ENCODE results near the gene NCF4. TPM values are rescaled to one million over a fixed set of nuclear protein-coding genes. Genes with fewer than 3 reads are reported as not detected.

The NCF4 gene
- total RNA-seq, 1 donor from 2014 or later, result 15.6 TPM

DNA sequence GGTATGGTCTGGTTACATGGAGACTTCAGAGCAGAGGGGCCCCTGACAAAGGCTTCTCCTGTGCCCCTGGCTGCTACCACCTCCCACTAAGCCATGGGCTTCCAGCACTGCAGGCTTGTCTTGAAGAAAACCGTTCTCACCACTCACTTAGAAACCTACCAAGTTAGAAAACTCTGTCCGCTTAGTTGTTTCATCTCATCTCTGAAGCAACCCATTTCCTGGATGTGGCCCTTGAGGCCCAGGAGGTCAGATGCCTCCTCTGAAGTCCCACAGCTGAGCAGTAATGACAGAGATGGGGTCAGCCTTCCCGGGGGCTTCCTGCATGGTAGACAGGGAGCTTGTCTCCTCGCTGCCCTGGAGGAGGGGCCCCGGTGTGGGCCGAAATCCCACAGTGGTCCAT is 65.5 kb downstream of the NCF4 start:
- DNase-seq (ENCODE audit: low spot score), result no peak
- H3K27me3 Mint-ChIP-seq (ENCODE audit: insufficient read depth), result peaks cover 1% of the 10 kb centered on the region

GRCh38 chr22:36926721-36927435 is 66.1 kb downstream of the NCF4 start:
- H3K4me1 Mint-ChIP-seq (ENCODE audit: low read depth), result peaks cover 17% of the 10 kb centered on the region
- H3K4me3 Mint-ChIP-seq, result no peak overlapping the region
- H3K9me3 Mint-ChIP-seq, result no peaks in the 10 kb centered on the region
- no peaks in the 10 kb centered on the region for H3K36me3 Mint-ChIP-seq (ENCODE audit: low read depth)
- DNase-seq (ENCODE audit: low spot score), result no peak
- H3K27me3 Mint-ChIP-seq (ENCODE audit: insufficient read depth), result peaks cover 1% of the 10 kb centered on the region
- H3K27ac Mint-ChIP-seq, result peak overlapping the region; percentile 40
- intact Hi-C loops (cut with micrococcal nuclease), result no loop called here

More for the DNA sequence above, 65.5 kb downstream of the NCF4 start:
- peaks cover 18% of the 10 kb centered on the region for H3K4me1 Mint-ChIP-seq (ENCODE audit: low read depth)
- peak overlapping the region; percentile 40 for H3K27ac Mint-ChIP-seq
- H3K9me3 Mint-ChIP-seq, result no peaks in the 10 kb centered on the region
- intact Hi-C loops (cut with micrococcal nuclease), result no loop called here
- no peak overlapping the region for H3K4me3 Mint-ChIP-seq
- no peaks in the 10 kb centered on the region for H3K36me3 Mint-ChIP-seq (ENCODE audit: low read depth)

Other genes starting within 250 kb of the NCF4 start
- not detected in 2 replicates for gene CACNG2, start 157.3 kb upstream of the NCF4 start, total RNA-seq
- gene IFT27, start 84.9 kb upstream of the NCF4 start, total RNA-seq, result 26.0 and 30.9 TPM in 2 replicates
- gene PVALB, start 44.0 kb upstream of the NCF4 start, total RNA-seq, result not detected in 2 replicates
- 11.7 and 11.8 TPM in 2 replicates for gene CSF2RB, start 52.6 kb downstream of the NCF4 start, total RNA-seq
- 6.9 and 8.2 TPM in 2 replicates for gene TST, start 158.4 kb downstream of the NCF4 start, total RNA-seq
- gene MPST, start 158.7 kb downstream of the NCF4 start, total RNA-seq, result 18.0 and 20.1 TPM in 2 replicates
- 65.4 and 68.1 TPM in 2 replicates for gene KCTD17, start 190.7 kb downstream of the NCF4 start, total RNA-seq
- gene TMPRSS6, start 248.7 kb downstream of the NCF4 start, total RNA-seq, result 2.3 and 3.3 TPM in 2 replicates